HG02884 (cell line): ENCODE results near the gene PLEKHA1.

Source experiments
- ATAC-seq: cut with Tn5 transposase; IDR thresholded peaks from one replicate; pipeline ENCODE4 v1.9.1; 2021; ENCODE audit warnings: mild to moderate bottlenecking, moderate library complexity; ENCODE audit not compliant: unreplicated experiment

The PLEKHA1 gene

GRCh38 chr10:122459561-122460273, 85.2 kb downstream of the PLEKHA1 start:
- ATAC-seq = no peak

- ATAC-seq = no peak
Observed at GRCh38 chr10:122460891-122461293, 86.4 kb downstream of the PLEKHA1 start.

- ATAC-seq = no peak
Observed at GRCh38 chr10:122461367-122461728, 86.8 kb downstream of the PLEKHA1 start, which contains the start of gene HTRA1. HTRA1 (plus strand) TSS chr10:122461553; CDS start chr10:122461653, 100 bp downstream.

- ATAC-seq = no peak
Observed at GRCh38 chr10:122461729-122462532, 87.4 kb downstream of the PLEKHA1 start.

GRCh38 chr10:122462533-122463465, 88.3 kb downstream of the PLEKHA1 start:
- no peak for ATAC-seq

GRCh38 chr10:122463466-122464249, 89.2 kb downstream of the PLEKHA1 start:
- no peak for ATAC-seq

- ATAC-seq = no peak
Observed at GRCh38 chr10:122464250-122464510, 89.7 kb downstream of the PLEKHA1 start.

- ATAC-seq = no peak
Observed at GRCh38 chr10:122464586-122464985, 90.1 kb downstream of the PLEKHA1 start.

- ATAC-seq = no peak
Observed at GRCh38 chr10:122465401-122466040, 91.0 kb downstream of the PLEKHA1 start.

GRCh38 chr10:122466951-122467381, 92.5 kb downstream of the PLEKHA1 start:
- ATAC-seq = no peak

- no peak for ATAC-seq
Observed at GRCh38 chr10:122467701-122468100, 93.2 kb downstream of the PLEKHA1 start.

GRCh38 chr10:122468307-122468925, 93.9 kb downstream of the PLEKHA1 start:
- no peak for ATAC-seq

- no peak for ATAC-seq
Observed at GRCh38 chr10:122468926-122469781, 94.6 kb downstream of the PLEKHA1 start.

- ATAC-seq = no peak
Observed at GRCh38 chr10:122469848-122470247, 95.3 kb downstream of the PLEKHA1 start.

GRCh38 chr10:122471531-122472177, 97.1 kb downstream of the PLEKHA1 start:
- ATAC-seq = no peak

GRCh38 chr10:122473116-122473515, 98.6 kb downstream of the PLEKHA1 start:
- no peak for ATAC-seq

GRCh38 chr10:122474131-122474818, 99.8 kb downstream of the PLEKHA1 start:
- ATAC-seq = no peak

GRCh38 chr10:122475100-122475499, 100.6 kb downstream of the PLEKHA1 start:
- ATAC-seq = no peak
